GM10248 (cell line): ENCODE results near the gene SLC28A1.
A peak's percentile ranks its signal among the peaks of the same experiment; 100 is the strongest.

Experiments used
- CTCF ChIA-PET: fragments of 300-600 bp; sonication (Branson Sonifier 250); formaldehyde crosslinking; extraction: SDS; loops from one replicate; lab custom pipeline; 2021; ENCODE audit warnings: antibody characterized with exemption; lab: Yijun Ruan, JAX
- POLR2A ChIA-PET: fragments of 350-650 bp; sonication (Branson Sonifier 250); formaldehyde crosslinking; extraction: SDS; loops from one replicate; lab custom pipeline; 2020; ENCODE audit warnings: antibody characterized with exemption; lab: Yijun Ruan, JAX
- DNase-seq: peaks from one replicate; pipeline ENCODE4 v3.0.0; 2012; ENCODE audit errors: extremely low spot score
- TF ChIP-seq, protein P1 (sequence below): IDR thresholded peaks from 2 replicates; pipeline ENCODE4 v1.5.1; 2012; ENCODE audit warnings: mild to moderate bottlenecking, low read depth; ENCODE audit errors: extremely low read depth, missing control alignments, control extremely low read depth

The SLC28A1 gene

DNA sequence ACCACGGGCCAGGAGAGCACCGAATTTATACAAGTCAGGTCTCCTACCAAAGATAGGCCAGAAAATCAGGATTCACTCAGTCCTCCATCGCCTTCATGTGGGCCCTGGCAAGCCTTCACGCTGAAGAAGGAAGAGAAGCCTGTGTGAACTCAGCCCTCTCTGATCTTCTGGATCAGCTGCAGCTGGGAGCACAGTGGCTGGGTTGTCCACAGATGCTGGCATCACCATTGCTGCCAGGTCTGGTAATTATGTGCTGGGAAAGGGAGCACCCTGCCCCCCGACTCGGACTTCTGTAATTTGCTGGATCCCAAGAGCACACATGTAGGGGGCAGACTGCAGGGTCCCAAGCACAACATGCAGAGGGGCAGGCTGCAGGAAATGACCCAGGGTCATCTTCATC is 84.8 kb downstream of the SLC28A1 start:
- POLR2A ChIA-PET = no interaction called here

DNA sequence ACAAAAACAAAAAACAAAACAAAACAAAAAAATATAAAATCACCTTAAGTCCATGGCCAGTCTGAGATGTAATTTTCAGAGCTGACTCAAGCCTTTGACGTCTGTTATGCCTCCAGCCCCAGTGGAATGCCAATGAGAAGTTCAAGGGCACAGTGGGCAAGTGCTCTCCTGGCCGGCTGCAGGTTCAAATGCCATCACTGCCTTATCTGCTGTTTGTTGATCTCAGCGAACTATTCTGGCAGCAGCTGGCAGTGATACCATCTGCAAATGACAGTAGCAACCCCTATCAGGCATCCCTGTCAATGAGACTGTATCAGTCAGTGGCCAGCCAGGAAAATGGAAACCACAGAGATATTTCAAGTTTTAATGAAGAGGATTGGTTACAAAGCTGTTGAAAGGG is 86.4 kb downstream of the SLC28A1 start:
- ChIA-PET CTCF (interaction anchor here (1.2 to 1.6 kb wide), 2 partner anchors 9 to 73 kb away, joined by 3 read pairs; no protein-coding TSS in a partner anchor), POLR2A (no interaction called here)
- TF ChIP-seq, protein P1, sequence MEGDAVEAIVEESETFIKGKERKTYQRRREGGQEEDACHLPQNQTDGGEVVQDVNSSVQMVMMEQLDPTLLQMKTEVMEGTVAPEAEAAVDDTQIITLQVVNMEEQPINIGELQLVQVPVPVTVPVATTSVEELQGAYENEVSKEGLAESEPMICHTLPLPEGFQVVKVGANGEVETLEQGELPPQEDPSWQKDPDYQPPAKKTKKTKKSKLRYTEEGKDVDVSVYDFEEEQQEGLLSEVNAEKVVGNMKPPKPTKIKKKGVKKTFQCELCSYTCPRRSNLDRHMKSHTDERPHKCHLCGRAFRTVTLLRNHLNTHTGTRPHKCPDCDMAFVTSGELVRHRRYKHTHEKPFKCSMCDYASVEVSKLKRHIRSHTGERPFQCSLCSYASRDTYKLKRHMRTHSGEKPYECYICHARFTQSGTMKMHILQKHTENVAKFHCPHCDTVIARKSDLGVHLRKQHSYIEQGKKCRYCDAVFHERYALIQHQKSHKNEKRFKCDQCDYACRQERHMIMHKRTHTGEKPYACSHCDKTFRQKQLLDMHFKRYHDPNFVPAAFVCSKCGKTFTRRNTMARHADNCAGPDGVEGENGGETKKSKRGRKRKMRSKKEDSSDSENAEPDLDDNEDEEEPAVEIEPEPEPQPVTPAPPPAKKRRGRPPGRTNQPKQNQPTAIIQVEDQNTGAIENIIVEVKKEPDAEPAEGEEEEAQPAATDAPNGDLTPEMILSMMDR = no peak
- DNase-seq = no peak

More for the DNA sequence above, 84.8 kb downstream of the SLC28A1 start:
- CTCF ChIA-PET = no interaction called here
- TF ChIP-seq, protein P1 = no peak
- DNase-seq = no peak

- TF ChIP-seq, protein P1 = no peak
- ChIA-PET POLR2A (no interaction called here), CTCF (interaction anchor here (1.2 to 3.0 kb wide), 5 partner anchors 16 to 403 kb away, joined by 3 to 11 read pairs (median 4); no protein-coding TSS in a partner anchor)
- no peak for DNase-seq
These were observed 89.3 kb downstream of the SLC28A1 start for GRCh38 chr15:84973492-84974460.

DNA sequence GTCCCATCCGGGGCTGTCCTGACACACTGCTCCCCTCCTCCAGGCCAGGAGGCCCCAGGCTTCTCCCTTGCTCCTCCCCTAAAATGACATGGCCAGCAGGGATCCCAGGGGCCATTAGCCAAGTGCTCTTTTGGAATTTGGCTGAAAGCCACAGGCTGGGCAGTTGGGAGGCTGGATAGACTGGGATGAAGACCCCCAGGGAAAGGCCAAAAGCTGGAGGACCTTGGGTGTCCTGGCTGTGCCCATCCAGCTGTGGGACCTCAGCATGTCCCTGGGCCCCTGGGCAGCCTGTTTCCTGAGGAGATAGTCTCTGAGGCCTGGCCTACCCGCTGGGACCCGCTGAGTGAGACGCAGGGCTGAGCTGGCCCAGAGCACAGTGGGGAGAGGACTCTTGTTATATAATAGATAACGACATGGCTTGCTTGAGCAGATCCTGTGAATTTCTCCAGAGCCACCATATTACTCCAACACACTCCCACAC is 91.4 kb downstream of the SLC28A1 start:
- DNase-seq = no peak
- TF ChIP-seq, protein P1 = no peak
- ChIA-PET CTCF (interaction anchor here (1.3 to 1.6 kb wide), 2 partner anchors 9 to 24 kb away, joined by 3 to 4 read pairs; no protein-coding TSS in a partner anchor), POLR2A (no interaction called here)

GRCh38 chr15:84976746-84977345 is 92.4 kb downstream of the SLC28A1 start:
- DNase-seq = peak; percentile 47
- POLR2A ChIA-PET = no interaction called here
- CTCF ChIA-PET = no interaction called here
- TF ChIP-seq, protein P1 = no peak

GRCh38 chr15:84979651-84980050 is 95.2 kb downstream of the SLC28A1 start:
- CTCF ChIA-PET = interaction anchor here (0.8 to 3.4 kb wide), 7 partner anchors 8 to 189 kb away, joined by 3 to 17 read pairs (median 6); no protein-coding TSS in a partner anchor
- TF ChIP-seq, protein P1 = no peak

More at GRCh38 chr15:84979651-84980050, 95.2 kb downstream of the SLC28A1 start:
- POLR2A ChIA-PET = no interaction called here
- no peak for DNase-seq
